ENCODE measurements around the gene PARD3B.

The PARD3B gene

GRCh38 chr2:205539603-205540002 is 994.3 kb downstream of the PARD3B start:
- H3F3A ChIP-seq (ENCODE audit: control insufficient read depth, insufficient read depth): no peaks in the 10 kb centered on the region
- H3K27me3 ChIP-seq (ENCODE audit: control insufficient read depth, low read length): 0 out of 2 replicates have a peak, but pooled peaks cover 2% of the 10 kb centered on the region
- no peak overlapping the region for H3K4me2 ChIP-seq (ENCODE audit: low read length)
- H3K4me1 ChIP-seq (ENCODE audit: control insufficient read depth, low read length): no peaks in the 10 kb centered on the region
- no peaks in the 10 kb centered on the region for H3K9me2 ChIP-seq (replicated peaks; ENCODE audit: control insufficient read depth, low read length)
- no peaks in the 10 kb centered on the region for H3K9me3 ChIP-seq (ENCODE audit: control insufficient read depth, insufficient read depth, low read length)
- no peaks in the 10 kb centered on the region for H3K36me3 ChIP-seq (ENCODE audit: control insufficient read depth, low read length)
- no peak overlapping the region for H3K4me3 ChIP-seq (ENCODE audit: low read length)
- no peak overlapping the region for H3K27ac ChIP-seq (ENCODE audit: low read depth, low read length)
- TF ChIP-seq EZH2phosphoT487 (IDR thresholded peaks at IDR 0.05; ENCODE audit: borderline replicate concordance, low read length) (no peak), CTCF (IDR thresholded peaks at IDR 0.05; ENCODE audit: low read depth, low read length, poor library complexity, severe bottlenecking) (no peak)
- H4K20me1 ChIP-seq (ENCODE audit: control insufficient read depth, insufficient read depth, low read depth, low read length): no peaks in the 10 kb centered on the region
- H3K79me2 ChIP-seq (ENCODE audit: control insufficient read depth, low read length): no peaks in the 10 kb centered on the region

GRCh38 chr2:205540036-205540435 is 994.8 kb downstream of the PARD3B start:
- H3K9me2 ChIP-seq (replicated peaks; ENCODE audit: control insufficient read depth, low read length): no peaks in the 10 kb centered on the region
- H3F3A ChIP-seq (ENCODE audit: control insufficient read depth, insufficient read depth): no peaks in the 10 kb centered on the region
- no peak overlapping the region for H3K4me3 ChIP-seq (ENCODE audit: low read length)
- no peaks in the 10 kb centered on the region for H3K4me1 ChIP-seq (ENCODE audit: control insufficient read depth, low read length)
- H3K79me2 ChIP-seq (ENCODE audit: control insufficient read depth, low read length): no peaks in the 10 kb centered on the region
- no peak overlapping the region for H3K27ac ChIP-seq (ENCODE audit: low read depth, low read length)
- TF ChIP-seq CTCF (IDR thresholded peaks at IDR 0.05; ENCODE audit: low read depth, low read length, poor library complexity, severe bottlenecking) (no peak), EZH2phosphoT487 (IDR thresholded peaks at IDR 0.05; ENCODE audit: borderline replicate concordance, low read length) (no peak)
- 0 out of 2 replicates have a peak, but pooled peaks cover 2% of the 10 kb centered on the region for H3K27me3 ChIP-seq (ENCODE audit: control insufficient read depth, low read length)
- H3K36me3 ChIP-seq (ENCODE audit: control insufficient read depth, low read length): no peaks in the 10 kb centered on the region
- H3K9me3 ChIP-seq (ENCODE audit: control insufficient read depth, insufficient read depth, low read length): no peaks in the 10 kb centered on the region
- H3K4me2 ChIP-seq (ENCODE audit: low read length): no peak overlapping the region
- no peaks in the 10 kb centered on the region for H4K20me1 ChIP-seq (ENCODE audit: control insufficient read depth, insufficient read depth, low read depth, low read length)

- Histone ChIP-seq H4K20me1 (ENCODE audit: control insufficient read depth, insufficient read depth, low read depth, low read length) (no peaks in the 10 kb centered on the region), H3K4me1 (ENCODE audit: control insufficient read depth, low read length) (no peaks in the 10 kb centered on the region), H3K4me3 (ENCODE audit: low read length) (no peak overlapping the region), H3K79me2 (ENCODE audit: control insufficient read depth, low read length) (no peaks in the 10 kb centered on the region), H3F3A (ENCODE audit: control insufficient read depth, insufficient read depth) (no peaks in the 10 kb centered on the region), H3K9me2 (replicated peaks; ENCODE audit: control insufficient read depth, low read length) (no peaks in the 10 kb centered on the region), H3K9me3 (ENCODE audit: control insufficient read depth, insufficient read depth, low read length) (no peaks in the 10 kb centered on the region), H3K27me3 (ENCODE audit: control insufficient read depth, low read length) (no peaks in the 10 kb centered on the region), H3K27ac (ENCODE audit: low read depth, low read length) (no peak overlapping the region), H3K4me2 (ENCODE audit: low read length) (no peak overlapping the region), H3K36me3 (ENCODE audit: control insufficient read depth, low read length) (no peaks in the 10 kb centered on the region)
- TF ChIP-seq EZH2phosphoT487 (IDR thresholded peaks at IDR 0.05; ENCODE audit: borderline replicate concordance, low read length) (no peak), CTCF (IDR thresholded peaks at IDR 0.05; ENCODE audit: low read depth, low read length, poor library complexity, severe bottlenecking) (no peak)
These were observed 998.1 kb downstream of the PARD3B start for GRCh38 chr2:205543262-205543843.
